HG03457 (cell line): Measurements from ENCODE around the gene COL3A1.

ENCODE experiments used
- ATAC-seq: cut with Tn5 transposase; IDR thresholded peaks from one replicate; pipeline ENCODE4 v1.9.1; 2021; ENCODE audit warnings: moderate number of reproducible peaks; ENCODE audit not compliant: unreplicated experiment

Gene COL3A1

DNA sequence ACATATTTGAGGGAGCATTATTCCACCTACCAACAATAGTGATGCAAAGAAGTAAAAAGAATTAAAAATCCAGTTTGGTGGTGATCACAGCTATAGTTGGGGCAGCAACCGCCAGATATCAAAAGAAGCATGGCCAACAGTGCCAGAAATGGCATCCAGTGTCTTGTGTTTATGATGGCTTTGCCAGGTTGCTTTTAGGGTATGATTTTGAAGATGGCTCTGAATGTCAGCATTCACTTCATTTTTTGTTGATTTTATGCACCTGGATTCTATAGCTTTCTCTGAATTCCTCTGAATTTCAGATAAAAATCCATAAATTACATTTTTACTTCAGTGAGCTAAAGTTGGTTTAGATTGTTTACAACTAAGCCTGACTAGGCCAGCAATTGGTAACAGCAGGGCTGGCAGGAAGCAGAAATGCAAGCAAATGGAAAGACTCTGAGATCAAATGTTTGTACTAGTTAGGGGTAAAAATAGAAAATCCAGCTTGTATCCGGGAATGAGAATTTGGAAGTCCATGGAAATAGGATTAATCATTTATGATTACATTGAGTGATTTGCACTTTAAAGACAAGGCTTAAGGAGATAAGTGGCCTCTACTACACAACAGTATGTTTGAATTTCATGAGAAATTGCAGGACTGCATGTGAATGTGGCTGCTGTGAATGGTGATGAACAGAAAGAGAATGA is 40.4 kb downstream of the COL3A1 start:
- no peak for ATAC-seq

DNA sequence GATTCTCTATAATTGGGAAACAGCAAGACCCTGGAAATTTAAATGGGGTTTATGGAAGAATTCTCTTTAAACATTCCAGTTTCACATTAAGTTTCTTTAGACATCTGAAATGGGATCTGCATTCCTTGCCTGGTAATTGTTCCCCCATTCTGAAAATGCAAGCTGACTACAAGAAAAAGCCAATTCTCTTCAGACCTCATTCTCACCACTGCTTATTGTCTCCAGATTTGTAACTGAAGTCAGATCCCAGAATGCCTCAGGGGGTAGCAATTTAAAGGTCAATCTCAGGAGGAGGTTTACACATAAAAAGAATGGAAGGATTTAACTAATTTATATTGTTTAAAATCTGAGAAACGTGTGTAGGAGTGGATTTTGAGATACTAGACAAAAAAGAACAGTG is 41.2 kb downstream of the COL3A1 start:
- ATAC-seq: no peak

DNA sequence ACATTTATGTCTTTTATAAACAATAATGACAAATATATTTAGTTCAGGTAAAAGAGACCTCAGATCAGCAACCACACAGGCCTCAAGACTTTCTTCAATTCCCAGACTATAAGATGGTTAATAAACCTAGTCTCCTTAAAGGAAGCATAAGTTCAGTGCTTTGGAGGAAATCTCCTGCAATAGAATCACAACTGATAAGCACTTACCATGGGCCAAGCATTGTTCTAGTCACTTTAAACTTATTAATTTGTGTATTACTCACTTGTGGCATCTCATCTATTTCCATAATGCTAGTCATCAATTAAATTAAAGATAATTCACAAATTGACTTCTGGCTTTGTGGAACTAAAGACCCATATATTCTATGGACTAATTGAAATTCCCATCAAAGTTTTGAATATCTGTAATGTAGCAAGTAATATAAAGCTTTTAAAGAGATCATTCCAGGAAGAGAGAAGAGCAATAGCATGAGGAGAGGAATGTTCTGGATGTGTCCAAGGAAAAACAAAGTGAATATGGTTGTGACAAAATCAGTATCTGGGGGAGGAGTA is 42.2 kb downstream of the COL3A1 start:
- no peak for ATAC-seq

DNA sequence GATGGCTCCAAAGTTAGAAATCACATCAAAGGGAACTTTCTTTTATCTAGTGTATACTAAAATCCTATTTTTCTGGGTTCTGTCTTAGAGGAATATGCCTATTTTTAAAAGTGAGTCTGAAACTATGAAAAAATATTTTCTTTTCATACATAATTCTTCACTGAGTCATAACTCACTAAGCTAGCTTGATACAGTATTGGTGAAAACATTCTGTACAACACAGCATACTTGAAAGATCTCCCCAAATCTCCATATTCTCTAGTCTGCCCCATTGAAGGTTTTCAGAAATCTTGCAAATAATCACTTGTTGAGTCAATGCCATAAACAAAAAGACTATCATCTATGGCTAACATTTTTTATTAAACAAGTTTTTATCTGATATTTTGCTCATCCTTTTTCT is 44.5 kb downstream of the COL3A1 start:
- no peak for ATAC-seq

DNA sequence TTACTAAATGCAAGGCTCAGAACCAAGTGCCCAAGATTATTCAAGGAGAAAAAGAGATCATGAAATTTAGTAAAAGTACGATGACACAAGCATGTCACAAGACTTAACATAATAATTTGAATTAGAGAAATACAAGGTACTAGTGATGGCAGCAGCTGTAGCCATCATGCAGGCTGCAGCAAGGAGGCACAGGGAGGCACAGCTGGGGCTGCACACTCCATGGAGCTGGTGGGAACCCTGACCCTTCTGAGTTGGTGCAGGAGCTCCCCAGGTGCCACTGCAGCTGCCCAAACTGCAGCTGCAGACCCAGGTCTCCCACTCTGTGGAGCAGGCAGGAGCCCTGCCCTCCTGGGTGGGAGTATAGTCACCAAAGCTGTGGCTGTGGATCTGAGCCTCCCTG is 46.0 kb downstream of the COL3A1 start:
- no peak for ATAC-seq

GRCh38 chr2:189022053-189022481 is 47.9 kb downstream of the COL3A1 start:
- no peak for ATAC-seq

DNA sequence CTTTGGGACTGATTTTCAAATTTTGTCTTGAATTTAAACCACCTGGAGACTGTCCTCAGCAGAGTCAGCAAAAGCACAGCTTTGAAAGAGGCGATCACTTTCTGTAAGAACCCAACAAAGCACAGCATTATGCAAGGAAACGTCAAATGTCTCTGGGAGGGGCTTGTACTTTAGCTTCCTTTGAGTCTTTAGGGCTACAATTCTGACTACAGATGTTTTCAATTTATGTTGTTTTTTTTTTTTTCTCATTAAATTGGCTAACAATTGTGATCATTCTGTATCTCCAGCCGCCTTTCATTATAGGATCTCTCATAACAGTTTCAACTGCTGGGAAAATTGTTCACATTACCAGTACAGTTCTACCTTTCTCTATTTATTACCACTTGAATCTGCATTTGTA is 48.3 kb downstream of the COL3A1 start:
- ATAC-seq: no peak

DNA sequence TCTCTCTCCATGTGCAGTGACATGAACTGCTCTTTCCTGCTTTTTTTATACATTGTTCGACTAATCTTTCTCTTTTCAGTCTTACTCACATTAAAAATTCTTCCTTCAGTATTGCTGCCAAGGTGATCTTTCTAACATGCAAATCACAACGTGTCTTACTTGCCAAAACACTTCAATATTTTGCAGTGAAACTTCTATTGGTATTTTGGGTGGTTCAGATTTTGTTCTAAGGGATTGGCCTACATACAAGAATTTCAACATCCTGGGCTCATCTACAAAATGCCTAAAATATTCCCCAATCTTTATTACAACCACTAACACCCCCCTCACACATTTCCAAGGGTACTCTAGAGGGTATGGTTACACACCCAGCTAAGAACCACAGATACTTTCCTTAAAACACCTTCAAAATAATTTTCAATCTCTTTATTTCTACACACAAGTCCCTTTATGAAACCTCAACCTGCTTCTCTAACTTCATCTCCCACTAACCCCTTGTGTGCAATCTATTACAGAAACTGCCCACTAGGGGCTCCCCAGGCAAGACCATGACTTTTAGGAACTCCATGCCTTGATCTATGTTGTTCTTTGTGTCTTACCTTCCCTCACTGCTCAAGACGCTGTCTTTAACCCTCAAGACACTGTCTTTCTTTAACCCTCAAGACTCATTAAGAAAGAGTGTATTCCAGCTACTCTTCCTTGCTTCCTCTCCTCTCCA is 50.9 kb downstream of the COL3A1 start:
- ATAC-seq: no peak

GRCh38 chr2:189037518-189037917 is 63.3 kb downstream of the COL3A1 start:
- no peak for ATAC-seq

DNA sequence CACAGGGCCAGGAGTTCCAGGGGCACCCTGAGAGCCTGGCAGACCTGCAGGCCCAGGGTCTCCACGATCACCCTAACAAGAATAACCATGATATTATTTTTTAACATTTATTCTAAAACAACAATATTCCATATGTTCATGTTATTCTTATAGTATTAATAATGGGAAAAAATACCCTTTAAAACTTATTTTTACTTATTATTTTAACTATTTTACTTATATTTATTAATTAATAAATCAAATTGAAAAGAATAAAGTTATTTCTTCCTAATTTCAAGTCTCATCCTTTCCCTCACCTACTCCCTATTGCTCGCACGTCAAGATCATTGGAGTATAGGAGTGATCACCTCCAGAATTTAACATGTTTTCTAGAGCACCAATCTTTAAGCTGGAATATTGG is 71.7 kb downstream of the COL3A1 start:
- no peak for ATAC-seq

- no peak for ATAC-seq
These were observed 72.1 kb downstream of the COL3A1 start for GRCh38 chr2:189046320-189046719.

DNA sequence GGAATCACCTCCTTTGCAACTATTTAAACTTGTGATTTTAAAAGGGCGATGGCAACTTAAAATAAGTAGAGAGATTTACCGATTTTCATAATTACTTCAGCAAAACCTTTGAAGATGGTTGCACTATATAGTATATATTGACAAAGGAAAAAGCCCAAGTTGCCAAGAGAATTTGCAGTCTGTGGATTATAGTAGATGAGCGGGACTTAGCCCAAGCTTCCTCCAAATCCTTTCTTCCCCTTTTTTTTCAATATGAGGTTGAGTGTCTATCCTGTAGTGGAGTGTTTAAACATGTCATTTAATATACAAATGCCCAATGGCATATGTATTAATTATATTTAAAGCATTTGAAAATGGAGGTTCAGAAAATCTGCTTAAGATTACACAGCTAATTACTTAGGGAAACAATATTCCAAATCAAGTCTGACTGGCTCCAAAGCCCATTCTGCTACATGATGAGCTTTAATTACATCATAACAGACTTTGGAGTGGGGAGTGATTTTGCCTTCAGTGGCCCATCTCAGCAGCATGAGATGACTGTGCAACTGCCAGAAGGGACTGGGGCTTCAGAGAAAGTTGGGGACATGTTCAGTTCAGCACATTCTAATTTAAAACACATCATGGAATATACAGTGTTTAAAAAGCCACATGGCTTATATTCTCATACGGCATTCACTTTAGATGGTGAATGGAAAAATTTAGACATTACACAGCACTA is 73.2 kb downstream of the COL3A1 start:
- ATAC-seq: no peak

DNA sequence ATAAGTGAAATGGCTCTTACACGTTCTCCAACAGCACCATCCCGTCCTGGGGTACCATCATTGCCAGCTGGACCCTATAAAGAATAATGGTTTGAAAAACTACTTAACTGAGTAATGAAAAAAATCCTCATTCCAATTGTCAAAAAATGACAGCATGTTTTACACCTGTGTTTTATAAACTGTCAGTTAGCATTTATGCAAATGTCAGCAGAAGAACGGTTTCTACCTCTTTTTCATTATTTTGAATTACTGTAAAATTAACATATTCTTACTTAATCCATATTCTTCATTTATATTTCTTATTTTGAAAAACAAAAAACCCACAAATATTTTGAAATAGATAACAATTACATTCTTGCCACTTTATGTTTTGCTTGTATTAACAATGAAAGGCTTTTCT is 74.0 kb downstream of the COL3A1 start:
- no peak for ATAC-seq

DNA sequence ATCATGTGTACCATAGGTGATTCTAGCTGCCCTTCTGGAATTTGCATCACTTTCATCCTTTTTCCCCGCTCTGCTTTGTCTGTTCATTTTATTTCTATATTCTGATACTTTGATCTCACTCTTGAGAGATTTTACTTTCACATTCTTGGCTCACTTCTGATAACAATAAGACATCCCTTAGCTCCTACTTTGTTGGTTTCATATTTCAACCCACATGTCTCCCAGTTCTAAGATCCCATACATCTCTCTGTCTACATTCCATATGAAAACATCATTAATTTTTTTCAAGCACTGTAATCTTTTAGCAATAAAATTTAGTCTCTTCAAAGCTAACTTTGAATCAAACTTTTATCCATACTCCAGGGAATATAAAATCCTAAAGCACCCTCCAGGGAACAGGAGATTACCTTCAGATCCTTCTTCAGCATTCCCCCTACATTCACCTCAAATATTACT is 75.6 kb downstream of the COL3A1 start:
- no peak for ATAC-seq

DNA sequence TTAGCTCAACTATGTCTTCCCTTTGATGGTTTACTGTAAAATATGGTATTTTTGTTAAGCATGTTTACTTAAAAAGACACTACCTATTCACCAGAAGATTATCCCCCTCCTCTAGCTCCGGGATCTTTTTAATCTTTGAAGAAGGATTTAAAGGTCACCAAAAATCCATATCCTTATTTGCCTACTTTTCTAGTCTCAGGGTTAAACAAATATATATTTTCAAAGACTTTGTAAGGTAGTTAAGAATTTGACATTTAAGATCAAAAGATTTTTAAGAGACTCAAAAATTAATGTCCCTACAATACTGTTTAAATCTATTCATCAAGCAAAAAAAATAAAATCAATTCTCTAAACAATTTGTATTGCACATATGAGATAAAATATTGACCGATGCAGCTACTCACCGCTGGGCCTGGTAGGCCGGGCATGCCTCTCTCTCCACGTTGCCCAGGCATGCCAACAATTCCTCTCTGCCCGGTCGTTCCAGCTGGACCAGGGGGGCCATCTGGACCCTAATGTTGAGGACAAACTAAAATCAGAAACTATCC is 76.1 kb downstream of the COL3A1 start:
- no peak for ATAC-seq

GRCh38 chr2:189056200-189057106 is 82.3 kb downstream of the COL3A1 start:
- no peak for ATAC-seq

DNA sequence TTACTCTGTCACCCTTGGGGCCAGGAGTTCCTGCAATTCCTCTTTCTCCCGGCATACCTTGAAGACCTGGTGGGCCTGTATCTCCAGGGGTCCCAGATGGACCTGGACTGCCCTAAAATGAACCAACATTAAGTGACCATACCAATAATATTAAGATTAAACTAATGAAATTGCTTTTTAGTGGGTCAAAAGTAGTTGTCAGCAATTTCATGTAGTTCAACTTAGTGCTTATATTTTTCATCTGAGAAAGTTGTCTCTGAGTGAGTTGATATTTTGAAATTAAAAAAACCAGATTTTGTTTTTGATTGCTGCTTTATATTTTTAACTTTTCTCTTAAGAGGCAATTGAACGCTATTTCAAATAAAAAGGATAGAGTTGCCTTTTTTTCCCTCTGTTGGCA is 83.1 kb downstream of the COL3A1 start:
- ATAC-seq: no peak

DNA sequence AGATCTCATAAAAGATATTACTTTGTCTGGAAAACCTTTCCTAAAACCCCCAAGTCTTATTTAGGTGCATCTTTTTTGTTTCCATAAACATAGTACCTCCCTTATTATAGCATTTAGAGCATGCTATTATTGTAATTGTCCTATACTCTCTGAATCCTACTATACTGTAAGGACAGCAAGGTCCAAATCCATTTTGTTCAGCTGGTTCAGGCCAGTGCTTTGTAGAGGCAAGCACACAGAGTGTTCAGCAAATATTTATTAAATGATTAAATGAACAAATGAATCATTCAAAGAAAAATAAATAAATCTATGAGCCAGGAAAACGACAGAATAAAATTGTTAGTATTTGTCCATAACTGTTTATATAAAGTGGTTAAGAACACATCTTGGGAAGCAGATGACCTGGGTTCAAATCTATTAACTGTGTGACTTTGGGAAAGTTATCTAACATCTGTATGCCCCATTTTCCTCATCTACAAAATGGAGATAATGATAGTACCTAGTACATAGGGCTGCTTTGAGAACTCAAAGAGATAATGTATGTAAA is 86.0 kb downstream of the COL3A1 start:
- ATAC-seq: no peak
